ENCODE measurements around the gene MFN2.

MFN2 gene

DNA sequence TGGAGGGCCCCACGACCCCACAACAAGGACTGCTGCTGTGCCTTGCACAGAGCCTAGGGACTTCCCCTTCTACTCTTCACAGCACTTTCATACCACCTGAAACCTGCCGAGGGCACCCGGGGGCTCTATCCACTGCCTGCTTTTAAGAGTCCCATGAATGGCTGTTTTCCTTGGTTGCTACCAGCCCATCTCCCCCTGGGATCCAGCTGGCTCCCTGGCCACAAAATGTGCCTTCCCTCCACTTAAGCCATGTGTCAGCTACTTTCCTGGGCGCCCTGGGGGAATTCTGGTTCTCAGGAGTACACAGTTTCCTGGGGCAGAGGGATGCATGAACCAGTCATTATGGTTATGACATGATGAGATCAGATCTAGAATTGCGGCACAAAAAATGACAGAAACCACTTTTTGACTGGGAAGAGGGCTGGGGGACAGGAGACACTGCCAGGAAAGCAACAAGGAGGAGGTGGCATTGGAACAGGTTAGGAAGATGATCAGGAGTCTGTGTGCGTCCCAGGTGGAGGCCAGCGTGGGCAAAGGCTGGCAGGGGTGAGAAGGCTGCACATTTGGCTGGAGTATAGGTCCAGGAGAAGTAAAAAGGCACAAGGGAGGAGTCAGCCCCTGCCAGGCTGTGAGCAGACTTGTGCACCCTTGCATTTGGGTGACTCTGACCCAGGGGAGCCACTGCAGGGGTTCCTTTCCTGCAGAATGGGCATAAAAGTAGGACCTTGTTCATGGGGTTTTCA, 79.6 kb downstream of the MFN2 start:
- TF ChIP-seq, protein P1, sequence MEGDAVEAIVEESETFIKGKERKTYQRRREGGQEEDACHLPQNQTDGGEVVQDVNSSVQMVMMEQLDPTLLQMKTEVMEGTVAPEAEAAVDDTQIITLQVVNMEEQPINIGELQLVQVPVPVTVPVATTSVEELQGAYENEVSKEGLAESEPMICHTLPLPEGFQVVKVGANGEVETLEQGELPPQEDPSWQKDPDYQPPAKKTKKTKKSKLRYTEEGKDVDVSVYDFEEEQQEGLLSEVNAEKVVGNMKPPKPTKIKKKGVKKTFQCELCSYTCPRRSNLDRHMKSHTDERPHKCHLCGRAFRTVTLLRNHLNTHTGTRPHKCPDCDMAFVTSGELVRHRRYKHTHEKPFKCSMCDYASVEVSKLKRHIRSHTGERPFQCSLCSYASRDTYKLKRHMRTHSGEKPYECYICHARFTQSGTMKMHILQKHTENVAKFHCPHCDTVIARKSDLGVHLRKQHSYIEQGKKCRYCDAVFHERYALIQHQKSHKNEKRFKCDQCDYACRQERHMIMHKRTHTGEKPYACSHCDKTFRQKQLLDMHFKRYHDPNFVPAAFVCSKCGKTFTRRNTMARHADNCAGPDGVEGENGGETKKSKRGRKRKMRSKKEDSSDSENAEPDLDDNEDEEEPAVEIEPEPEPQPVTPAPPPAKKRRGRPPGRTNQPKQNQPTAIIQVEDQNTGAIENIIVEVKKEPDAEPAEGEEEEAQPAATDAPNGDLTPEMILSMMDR (IDR thresholded peaks at IDR 0.05; ENCODE audit: low read depth, low read length) = no peak
- no peak overlapping the region for H3K4me3 ChIP-seq (ENCODE audit: low read depth, low read length)

DNA sequence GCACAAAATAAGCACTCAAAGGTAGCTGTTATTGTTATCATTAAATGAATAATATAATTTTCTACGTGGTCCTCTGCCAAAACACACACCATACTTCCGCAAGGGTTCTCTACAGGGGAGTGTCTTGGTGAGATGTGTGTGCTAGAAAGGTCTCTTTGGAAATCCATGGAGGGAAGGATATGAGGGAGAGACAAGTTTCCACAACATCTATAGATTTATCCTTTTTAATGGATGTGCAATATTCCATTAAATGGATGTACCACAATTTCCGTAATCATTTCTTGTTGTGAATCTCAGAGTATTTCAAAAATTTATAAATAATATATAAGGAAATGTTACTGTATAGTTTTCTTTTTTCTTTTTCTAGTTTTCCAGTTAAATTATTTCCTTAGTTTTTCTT, 80.3 kb downstream of the MFN2 start:
- no peak overlapping the region for H3K4me3 ChIP-seq (ENCODE audit: low read depth, low read length)
- TF ChIP-seq, protein P1 (IDR thresholded peaks at IDR 0.05; ENCODE audit: low read depth, low read length) = no peak

Measured in WI38 (cell line).